Globus pallidus (tissue), 1 donor: ENCODE results near the gene KRT1.

Source experiments
- DNase-seq: peaks from one replicate; pipeline ENCODE4 v3.0.0-alpha.2; 2015; ENCODE audit warnings: low spot score

Gene KRT1

GRCh38 chr12:52636189-52636588 lies 44.0 kb downstream of the KRT1 start:
- no peak for DNase-seq

- peak; percentile 85 for DNase-seq
Observed at GRCh38 chr12:52634266-52635056, 45.7 kb downstream of the KRT1 start.

- no peak for DNase-seq
Observed at GRCh38 chr12:52633383-52633782, 46.8 kb downstream of the KRT1 start.

GRCh38 chr12:52632656-52633055 lies 47.6 kb downstream of the KRT1 start:
- DNase-seq = no peak

- no peak for DNase-seq
Observed at GRCh38 chr12:52631676-52632459, 48.3 kb downstream of the KRT1 start.

- DNase-seq = no peak
Observed at GRCh38 chr12:52631264-52631663, 48.9 kb downstream of the KRT1 start.

- no peak for DNase-seq
Observed at GRCh38 chr12:52630599-52631200, 49.5 kb downstream of the KRT1 start.

GRCh38 chr12:52630008-52630500 lies 50.2 kb downstream of the KRT1 start:
- no peak for DNase-seq

- no peak for DNase-seq
Observed at GRCh38 chr12:52629281-52630007, 50.8 kb downstream of the KRT1 start.

GRCh38 chr12:52628841-52629240 lies 51.4 kb downstream of the KRT1 start:
- no peak for DNase-seq

GRCh38 chr12:52628111-52628507 lies 52.1 kb downstream of the KRT1 start:
- no peak for DNase-seq

GRCh38 chr12:52627395-52628110 lies 52.7 kb downstream of the KRT1 start:
- DNase-seq = no peak
